Stimulated activated memory B cell treated with anti-CD40 and anti-IgM and Interleukin-4, amounts not matched to agents 10 μg/mL and 1 μg/mL and 100 μg/mL, for 72 hours (primary cell): ENCODE measurements around the gene PLOD1.
"Not testable (repeated sequence)": the region's sequence is repeated elsewhere in the genome, so short reads cannot be mapped to it uniquely, and the experiment has no call there.

Source experiments
- ATAC-seq: fragments of 150-1000 bp; cut with Tn5 transposase; 2 replicates; pipeline ENCODE4 v1.10.0; 2021
- H3K27ac Mint-ChIP-seq: one replicate; pipeline ENCODE4 v1.8.0; 2022; ENCODE audit warnings: mild to moderate bottlenecking, mixed read lengths
- H3K27me3 Mint-ChIP-seq: one replicate; pipeline ENCODE4 v1.8.0; 2022; ENCODE audit warnings: mixed read lengths
- H3K36me3 Mint-ChIP-seq: one replicate; pipeline ENCODE4 v1.8.0; 2022; ENCODE audit warnings: mixed read lengths
- H3K4me1 Mint-ChIP-seq: one replicate; pipeline ENCODE4 v1.8.0; 2022; ENCODE audit warnings: mixed read lengths
- H3K4me3 Mint-ChIP-seq: one replicate; pipeline ENCODE4 v1.8.0; 2022; ENCODE audit warnings: mild to moderate bottlenecking, moderate library complexity, mixed read lengths
- H3K9me3 Mint-ChIP-seq: one replicate; pipeline ENCODE4 v1.8.0; 2022; ENCODE audit warnings: mixed read lengths

PLOD1 gene

DNA sequence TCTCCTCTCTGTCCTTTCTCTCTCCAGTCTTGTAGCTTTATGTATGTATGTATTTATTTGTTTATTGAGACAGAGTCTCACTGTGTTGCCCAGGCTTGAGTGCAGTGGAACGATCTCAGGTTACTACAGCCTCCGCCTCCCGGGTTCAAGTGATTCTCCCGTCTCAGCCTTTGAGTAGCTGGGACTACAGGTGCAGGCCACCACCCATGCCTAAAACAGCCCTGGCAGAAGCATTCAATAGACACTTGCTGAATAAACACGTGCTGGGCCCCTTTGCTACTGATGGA, 10.7 kb upstream of the PLOD1 start:
- peak overlapping the region; percentile 85 for H3K27ac Mint-ChIP-seq
- H3K36me3 Mint-ChIP-seq = peaks cover 54% of the 10 kb centered on the region
- H3K4me3 Mint-ChIP-seq = peak overlapping the region; percentile 88
- peaks cover 58% of the 10 kb centered on the region for H3K4me1 Mint-ChIP-seq
- ATAC-seq = no peak
- no peaks in the 10 kb centered on the region for H3K9me3 Mint-ChIP-seq
- H3K27me3 Mint-ChIP-seq = no peaks in the 10 kb centered on the region

GRCh38 chr1:11924334-11925195, 10.0 kb upstream of the PLOD1 start:
- ATAC-seq = peak; percentile 57
- H3K27me3 Mint-ChIP-seq = no peaks in the 10 kb centered on the region
- peak overlapping the region; percentile 88 for H3K4me3 Mint-ChIP-seq
- peak overlapping the region; percentile 85 for H3K27ac Mint-ChIP-seq
- H3K36me3 Mint-ChIP-seq = peaks cover 47% of the 10 kb centered on the region
- H3K4me1 Mint-ChIP-seq = peaks cover 57% of the 10 kb centered on the region
- no peaks in the 10 kb centered on the region for H3K9me3 Mint-ChIP-seq

GRCh38 chr1:11925196-11925937, 9.2 kb upstream of the PLOD1 start:
- not testable (repeated sequence) for H3K9me3 Mint-ChIP-seq, H3K27me3 Mint-ChIP-seq
- H3K36me3 Mint-ChIP-seq = peaks cover 39% of the 10 kb centered on the region
- peak overlapping the region; percentile 88 for H3K4me3 Mint-ChIP-seq
- ATAC-seq = peak; percentile 76
- H3K4me1 Mint-ChIP-seq = peaks cover 49% of the 10 kb centered on the region
- H3K27ac Mint-ChIP-seq = peak overlapping the region; percentile 85

DNA sequence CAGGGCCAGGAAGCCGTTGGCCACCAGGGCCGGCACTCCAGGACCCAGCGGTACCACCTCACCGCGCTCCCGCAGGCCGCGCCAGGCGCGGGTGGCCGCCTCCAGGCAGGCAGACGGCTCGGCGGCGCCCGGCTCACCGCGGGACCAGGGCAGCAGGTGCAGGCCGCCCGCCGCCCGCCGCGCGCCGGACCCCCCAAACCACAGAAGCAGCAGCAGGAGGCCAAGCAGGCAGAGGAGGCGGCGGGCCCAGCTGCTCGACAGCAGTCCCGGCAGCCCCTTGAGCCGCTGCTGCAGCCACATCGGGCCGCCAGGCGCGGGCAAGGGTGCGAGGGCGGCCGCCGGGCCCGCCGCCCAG, 8.6 kb upstream of the PLOD1 start:
- H3K4me3 Mint-ChIP-seq = peak overlapping the region; percentile 46

GRCh38 chr1:11927866-11928592, 6.5 kb upstream of the PLOD1 start:
- Mint-ChIP-seq H3K4me3 (no peak overlapping the region), H3K4me1 (peaks cover 31% of the 10 kb centered on the region), H3K9me3 (no peaks in the 10 kb centered on the region), H3K27ac (no peak overlapping the region), H3K36me3 (peaks cover 23% of the 10 kb centered on the region), H3K27me3 (no peaks in the 10 kb centered on the region)
- ATAC-seq = no peak

More for the DNA sequence above, 8.6 kb upstream of the PLOD1 start:
- peak overlapping the region; percentile 89 for H3K27ac Mint-ChIP-seq
- no peaks in the 10 kb centered on the region for H3K27me3 Mint-ChIP-seq
- no peaks in the 10 kb centered on the region for H3K9me3 Mint-ChIP-seq
- H3K36me3 Mint-ChIP-seq = peaks cover 34% of the 10 kb centered on the region
- H3K4me1 Mint-ChIP-seq = peaks cover 43% of the 10 kb centered on the region
- ATAC-seq = peak; percentile 47

DNA sequence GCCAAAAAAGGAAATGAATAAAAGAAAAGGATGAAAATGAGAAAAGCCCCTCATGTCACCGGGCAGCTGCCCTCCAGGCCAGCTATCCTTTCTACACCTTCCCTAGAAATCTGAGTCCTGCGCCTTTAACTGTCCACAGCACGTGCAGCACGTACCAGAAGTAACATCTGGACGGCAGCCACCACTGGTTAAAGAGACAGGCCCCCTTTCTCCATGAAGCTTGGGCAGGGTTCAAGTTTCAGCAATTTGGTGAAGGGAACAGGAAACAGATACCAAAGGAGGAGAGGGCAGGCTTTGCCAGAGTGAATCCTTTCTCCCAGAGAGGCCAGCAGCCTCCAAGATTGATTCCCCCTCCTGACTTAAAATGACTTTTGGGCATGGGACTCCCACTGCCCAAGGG, 4.7 kb upstream of the PLOD1 start:
- peaks cover 12% of the 10 kb centered on the region for H3K4me1 Mint-ChIP-seq
- no peak overlapping the region for H3K4me3 Mint-ChIP-seq
- ATAC-seq = no peak
- no peaks in the 10 kb centered on the region for H3K9me3 Mint-ChIP-seq
- peaks cover 4% of the 10 kb centered on the region for H3K36me3 Mint-ChIP-seq
- H3K27ac Mint-ChIP-seq = no peak overlapping the region
- no peaks in the 10 kb centered on the region for H3K27me3 Mint-ChIP-seq

GRCh38 chr1:11930571-11931445, 3.7 kb upstream of the PLOD1 start:
- no peak for ATAC-seq
- Mint-ChIP-seq H3K9me3 (no peaks in the 10 kb centered on the region), H3K27me3 (no peaks in the 10 kb centered on the region), H3K27ac (no peak overlapping the region), H3K4me3 (no peak overlapping the region), H3K36me3 (no peaks in the 10 kb centered on the region), H3K4me1 (peaks cover 8% of the 10 kb centered on the region)

DNA sequence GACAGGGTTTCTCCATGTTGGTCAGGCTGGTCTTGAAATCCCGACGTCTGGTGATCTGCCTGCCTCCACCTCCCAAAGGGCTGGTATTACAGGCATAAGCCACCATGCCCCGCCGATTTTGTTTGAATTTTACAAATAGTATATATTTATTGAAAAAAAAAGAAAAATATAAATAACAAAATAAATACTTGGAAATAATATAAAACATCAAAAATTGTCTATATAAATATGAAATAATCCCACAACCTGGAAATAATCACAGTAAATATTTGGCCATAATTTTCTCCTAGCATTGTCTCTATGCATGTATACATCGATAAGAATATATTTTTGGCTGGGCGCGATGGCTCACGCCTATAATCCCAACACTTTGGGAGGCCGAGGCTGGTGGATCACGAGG, 2.7 kb upstream of the PLOD1 start:
- Mint-ChIP-seq H3K4me3 (no peak overlapping the region), H3K4me1 (peaks cover 4% of the 10 kb centered on the region), H3K27ac (no peak overlapping the region), H3K36me3 (peaks cover under 1% of the 10 kb centered on the region), H3K27me3 (no peaks in the 10 kb centered on the region), H3K9me3 (no peaks in the 10 kb centered on the region)
- no peak for ATAC-seq

- H3K27ac Mint-ChIP-seq = peak overlapping the region; percentile 82
- no peaks in the 10 kb centered on the region for H3K27me3 Mint-ChIP-seq
- H3K4me3 Mint-ChIP-seq = peak overlapping the region; percentile 82
Measured at GRCh38 chr1:11935057-11935412, 518 bp downstream of the PLOD1 start.

DNA sequence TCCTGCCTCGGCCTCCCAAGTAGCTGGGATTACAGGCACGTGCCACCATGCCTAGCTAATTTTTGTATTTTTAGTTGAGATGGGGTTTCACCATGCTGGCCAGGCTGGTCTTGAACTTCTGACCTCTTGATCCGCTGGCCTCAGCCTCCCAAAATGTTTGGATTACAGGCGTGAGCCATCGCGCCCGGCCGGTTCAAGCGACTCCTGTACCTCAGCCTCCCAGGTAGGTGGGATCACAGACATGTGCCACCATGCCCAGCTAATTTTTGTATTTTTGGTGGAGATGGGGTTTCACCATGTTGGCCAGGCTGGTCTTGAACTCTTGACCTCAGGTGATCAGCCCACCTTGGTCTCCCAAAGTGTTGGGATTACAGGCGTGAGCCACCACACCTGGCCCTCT, 1.2 kb downstream of the PLOD1 start:
- not testable (repeated sequence) for H3K27ac Mint-ChIP-seq, H3K4me1 Mint-ChIP-seq, H3K9me3 Mint-ChIP-seq, ATAC-seq, H3K27me3 Mint-ChIP-seq, H3K4me3 Mint-ChIP-seq, H3K36me3 Mint-ChIP-seq

More at GRCh38 chr1:11935057-11935412, 518 bp downstream of the PLOD1 start:
- no peak for ATAC-seq
- H3K36me3 Mint-ChIP-seq = peaks cover 8% of the 10 kb centered on the region
- H3K4me1 Mint-ChIP-seq = peaks cover 7% of the 10 kb centered on the region
- no peaks in the 10 kb centered on the region for H3K9me3 Mint-ChIP-seq

DNA sequence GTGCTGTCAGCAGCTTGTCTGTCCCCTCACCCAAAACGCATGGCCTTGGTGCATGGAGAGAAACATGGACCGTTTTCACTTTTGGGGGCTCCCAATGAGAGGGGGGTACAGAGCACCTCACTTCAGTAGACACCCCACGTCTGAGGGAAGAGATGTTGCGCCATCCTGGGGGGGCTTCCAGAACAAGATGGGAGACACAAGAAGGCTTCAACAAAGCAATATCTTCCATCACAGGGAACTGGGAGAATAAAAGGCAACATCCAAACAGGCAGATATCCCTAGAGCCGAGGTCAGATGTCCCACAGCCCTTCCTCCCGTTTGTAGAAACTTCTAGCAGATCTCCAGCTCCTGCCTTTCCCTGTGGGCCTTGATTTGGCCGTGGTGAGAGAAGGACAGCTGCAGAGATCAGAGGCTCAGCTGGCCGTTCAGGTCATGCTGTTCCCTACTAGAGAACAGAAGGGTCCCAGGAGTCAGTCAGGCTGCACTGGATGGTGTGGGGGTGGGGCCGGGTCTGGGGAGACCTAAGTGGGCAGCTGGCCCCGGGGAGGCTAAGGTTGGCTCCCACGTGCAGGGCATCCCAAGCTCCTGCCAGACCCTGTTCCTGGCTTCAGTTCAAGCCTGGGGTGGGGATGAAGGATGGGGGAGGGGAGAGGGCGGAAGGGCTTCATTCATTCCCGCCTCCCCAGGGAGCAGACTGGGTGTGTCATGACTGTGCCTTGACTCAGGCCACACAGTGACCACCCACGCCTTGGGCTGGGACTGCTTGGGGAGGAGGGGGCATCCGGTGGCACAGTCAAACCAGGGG, 4.4 kb downstream of the PLOD1 start:
- peaks cover 8% of the 10 kb centered on the region for H3K36me3 Mint-ChIP-seq
- H3K4me3 Mint-ChIP-seq = no peak overlapping the region
- H3K9me3 Mint-ChIP-seq = no peaks in the 10 kb centered on the region
- H3K27me3 Mint-ChIP-seq = no peaks in the 10 kb centered on the region
- no peak overlapping the region for H3K27ac Mint-ChIP-seq
- no peak for ATAC-seq
- H3K4me1 Mint-ChIP-seq = peaks cover 7% of the 10 kb centered on the region

- H3K4me1 Mint-ChIP-seq, H3K27ac Mint-ChIP-seq: not testable (repeated sequence)
Measured at GRCh38 chr1:11939794-11940193, 5.3 kb downstream of the PLOD1 start.

GRCh38 chr1:11940260-11940921, 5.9 kb downstream of the PLOD1 start:
- no peak for ATAC-seq
- H3K27ac Mint-ChIP-seq = no peak overlapping the region
- no peak overlapping the region for H3K4me3 Mint-ChIP-seq
- no peaks in the 10 kb centered on the region for H3K27me3 Mint-ChIP-seq
- H3K4me1 Mint-ChIP-seq = peaks cover 7% of the 10 kb centered on the region
- H3K36me3 Mint-ChIP-seq = peaks cover 8% of the 10 kb centered on the region
- H3K9me3 Mint-ChIP-seq = no peaks in the 10 kb centered on the region

More at GRCh38 chr1:11939794-11940193, 5.3 kb downstream of the PLOD1 start:
- not testable (repeated sequence) for H3K4me3 Mint-ChIP-seq, H3K9me3 Mint-ChIP-seq, H3K36me3 Mint-ChIP-seq, H3K27me3 Mint-ChIP-seq, ATAC-seq

GRCh38 chr1:11942280-11942679, 7.8 kb downstream of the PLOD1 start:
- H3K4me1 Mint-ChIP-seq = peaks cover 7% of the 10 kb centered on the region
- no peak overlapping the region for H3K27ac Mint-ChIP-seq
- ATAC-seq = no peak
- H3K9me3 Mint-ChIP-seq = no peaks in the 10 kb centered on the region
- no peaks in the 10 kb centered on the region for H3K27me3 Mint-ChIP-seq
- peaks cover 3% of the 10 kb centered on the region for H3K36me3 Mint-ChIP-seq
- no peak overlapping the region for H3K4me3 Mint-ChIP-seq
